ENCODE results near the gene ATP8A1. TPM values are rescaled to one million over a fixed set of nuclear protein-coding genes. Genes with fewer than 3 reads are reported as not detected.

ATP8A1 gene
- total RNA-seq, 4 donors from 2014 or later = 10.5 to 37.0 (median 16.4) TPM

DNA sequence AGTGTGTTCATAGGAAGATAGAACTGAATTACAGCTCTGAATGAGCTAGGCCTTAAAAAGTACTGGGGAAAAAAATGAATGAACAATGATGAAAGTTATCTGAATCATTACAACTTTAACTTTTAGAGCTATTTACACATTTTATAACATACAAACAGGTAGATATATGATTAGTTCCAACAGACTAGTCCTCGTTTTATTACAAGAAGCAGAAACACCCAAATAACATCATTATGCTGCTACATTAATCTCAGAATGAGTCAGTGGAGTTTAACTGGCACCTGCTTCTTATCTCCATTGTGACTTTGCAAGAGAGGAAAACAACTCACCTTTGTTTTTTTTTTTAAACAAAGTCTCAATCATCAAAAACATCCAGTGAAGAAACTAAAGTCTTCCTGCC, 15.2 kb downstream of the ATP8A1 start:
- ATAC-seq (ENCODE audit: low FRiP score) = no peak
- TF ChIP-seq, protein P1, sequence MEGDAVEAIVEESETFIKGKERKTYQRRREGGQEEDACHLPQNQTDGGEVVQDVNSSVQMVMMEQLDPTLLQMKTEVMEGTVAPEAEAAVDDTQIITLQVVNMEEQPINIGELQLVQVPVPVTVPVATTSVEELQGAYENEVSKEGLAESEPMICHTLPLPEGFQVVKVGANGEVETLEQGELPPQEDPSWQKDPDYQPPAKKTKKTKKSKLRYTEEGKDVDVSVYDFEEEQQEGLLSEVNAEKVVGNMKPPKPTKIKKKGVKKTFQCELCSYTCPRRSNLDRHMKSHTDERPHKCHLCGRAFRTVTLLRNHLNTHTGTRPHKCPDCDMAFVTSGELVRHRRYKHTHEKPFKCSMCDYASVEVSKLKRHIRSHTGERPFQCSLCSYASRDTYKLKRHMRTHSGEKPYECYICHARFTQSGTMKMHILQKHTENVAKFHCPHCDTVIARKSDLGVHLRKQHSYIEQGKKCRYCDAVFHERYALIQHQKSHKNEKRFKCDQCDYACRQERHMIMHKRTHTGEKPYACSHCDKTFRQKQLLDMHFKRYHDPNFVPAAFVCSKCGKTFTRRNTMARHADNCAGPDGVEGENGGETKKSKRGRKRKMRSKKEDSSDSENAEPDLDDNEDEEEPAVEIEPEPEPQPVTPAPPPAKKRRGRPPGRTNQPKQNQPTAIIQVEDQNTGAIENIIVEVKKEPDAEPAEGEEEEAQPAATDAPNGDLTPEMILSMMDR (IDR thresholded peaks at IDR 0.05) = no peak
- DNase-seq (ENCODE audit: low spot score) = no peak

GRCh38 chr4:42641161-42641560, 15.7 kb downstream of the ATP8A1 start:
- DNase-seq (ENCODE audit: low spot score) (no peak), ATAC-seq (ENCODE audit: low FRiP score) (no peak)
- TF ChIP-seq, protein P1 (IDR thresholded peaks at IDR 0.05) = no peak

DNA sequence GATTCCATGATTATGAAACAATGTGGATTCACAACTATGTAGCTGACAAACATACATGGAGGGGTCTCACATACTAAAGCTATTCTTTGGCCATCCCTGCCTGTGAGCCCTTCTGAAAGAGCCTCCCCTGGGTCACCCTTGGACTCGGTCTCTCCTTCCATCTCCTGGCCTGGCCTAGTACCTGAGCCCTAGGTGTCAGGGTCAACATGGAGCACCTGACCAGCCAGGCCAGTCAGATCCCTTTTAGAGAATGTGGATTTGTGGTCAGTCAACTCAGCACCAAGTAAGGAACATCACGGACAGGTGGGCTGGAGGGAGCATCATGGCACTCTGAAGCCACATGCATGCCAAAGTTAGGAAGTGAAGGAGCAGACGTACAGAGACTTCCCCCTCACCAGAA, 16.3 kb downstream of the ATP8A1 start:
- DNase-seq (ENCODE audit: low spot score) (no peak), ATAC-seq (ENCODE audit: low FRiP score) (no peak)

GRCh38 chr4:42638993-42639392, 17.9 kb downstream of the ATP8A1 start:
- ATAC-seq (ENCODE audit: low FRiP score) = no peak
- DNase-seq (ENCODE audit: low spot score) = no peak
- TF ChIP-seq, protein P1 (IDR thresholded peaks at IDR 0.05) = no peak

More for the DNA sequence above, 16.3 kb downstream of the ATP8A1 start:
- TF ChIP-seq, protein P1 (IDR thresholded peaks at IDR 0.05) = no peak

GRCh38 chr4:42638321-42638720, 18.6 kb downstream of the ATP8A1 start:
- ATAC-seq (ENCODE audit: low FRiP score) = no peak
- DNase-seq (ENCODE audit: low spot score) = no peak
- TF ChIP-seq, protein P1 (IDR thresholded peaks at IDR 0.05) = no peak

GRCh38 chr4:42637867-42638266, 19.0 kb downstream of the ATP8A1 start:
- DNase-seq (ENCODE audit: low spot score) (no peak), ATAC-seq (ENCODE audit: low FRiP score) (no peak)
- TF ChIP-seq, protein P1 (IDR thresholded peaks at IDR 0.05) = no peak

DNA sequence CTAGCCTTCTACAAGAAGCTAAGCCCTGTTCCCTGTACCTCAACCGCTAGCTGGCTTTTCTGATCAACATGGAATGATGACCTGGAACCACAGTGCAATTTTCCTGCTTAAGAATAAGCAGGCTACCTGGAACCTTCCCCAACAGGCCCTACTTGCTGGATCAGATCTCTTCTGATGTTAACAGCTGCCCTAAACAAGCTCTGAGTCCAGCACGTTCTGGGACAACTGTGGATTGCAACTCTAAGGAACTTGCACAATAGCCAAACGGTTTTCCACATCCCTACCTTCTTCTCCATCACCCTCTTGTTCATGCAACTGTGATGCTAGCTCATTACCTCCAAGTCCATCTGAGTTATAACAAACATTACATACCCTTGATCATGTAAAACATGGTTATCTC, 19.8 kb downstream of the ATP8A1 start:
- TF ChIP-seq, protein P1 (IDR thresholded peaks at IDR 0.05) = no peak
- ATAC-seq (ENCODE audit: low FRiP score) = no peak
- no peak for DNase-seq (ENCODE audit: low spot score)
